COR-L47 (cell line): ENCODE measurements around the gene RNF187.
"Not testable (repeated sequence)": the region's sequence is repeated elsewhere in the genome, so short reads cannot be mapped to it uniquely, and the experiment has no call there.

Source experiments
- DNase-seq: peaks from one replicate; lab custom pipeline; 2025; lab: John Stamatoyannopoulos, UW

Gene RNF187

GRCh38 chr1:228486596-228487335 is 416 bp upstream of the RNF187 start:
- DNase-seq, result peak; percentile 77

GRCh38 chr1:228488125-228488817 is 1.1 kb downstream of the RNF187 start:
- no peak for DNase-seq

- no peak for DNase-seq
These were observed 1.9 kb downstream of the RNF187 start for GRCh38 chr1:228488818-228489674.

GRCh38 chr1:228490120-228491078 is 3.2 kb downstream of the RNF187 start:
- peak; percentile 86 for DNase-seq

- no peak for DNase-seq
These were observed 6.2 kb downstream of the RNF187 start for GRCh38 chr1:228493141-228494043.

- no peak for DNase-seq
These were observed 6.8 kb downstream of the RNF187 start for GRCh38 chr1:228494044-228494353.

GRCh38 chr1:228494391-228494790 is 7.2 kb downstream of the RNF187 start:
- DNase-seq, result no peak

GRCh38 chr1:228494970-228495853 is 8.0 kb downstream of the RNF187 start:
- no peak for DNase-seq

- no peak for DNase-seq
These were observed 8.9 kb downstream of the RNF187 start for GRCh38 chr1:228496084-228496483.

GRCh38 chr1:228496494-228496893 is 9.3 kb downstream of the RNF187 start:
- DNase-seq, result no peak

- DNase-seq, result no peak
These were observed 10.0 kb downstream of the RNF187 start for GRCh38 chr1:228497206-228497605.

- DNase-seq, result no peak
These were observed 10.6 kb downstream of the RNF187 start for GRCh38 chr1:228497817-228498216.

GRCh38 chr1:228500143-228500734 is 13.1 kb downstream of the RNF187 start:
- DNase-seq, result no peak

GRCh38 chr1:228500901-228501871 is 14.0 kb downstream of the RNF187 start:
- peak; percentile 56 for DNase-seq

- no peak for DNase-seq
These were observed 15.3 kb downstream of the RNF187 start for GRCh38 chr1:228502522-228502921.

- not testable (repeated sequence) for DNase-seq
These were observed 18.8 kb downstream of the RNF187 start for GRCh38 chr1:228505944-228506343.

- no peak for DNase-seq
These were observed 20.9 kb downstream of the RNF187 start for GRCh38 chr1:228507961-228508652.
